Measurements from ENCODE around the gene FAM20B. TPM values are rescaled to one million over a fixed set of nuclear protein-coding genes. Genes with fewer than 3 reads are reported as not detected.
A peak's percentile ranks its signal among the peaks of the same experiment; 100 is the strongest.

FAM20B gene
- total and polyA plus RNA-seq, 2 of the 8 experiments (the other 6 are each of a cell fraction or from before 2014, with no cell fraction given), result 8.3 to 36.6 TPM

GRCh38 chr1:179081687-179082332, 56.1 kb downstream of the FAM20B start, which contains the start of gene TOR3A (continued):
- TF ChIP-seq KDM4A (IDR thresholded peaks at IDR 0.05; ENCODE audit: low read depth, low read length, severe bottlenecking), result peak; percentile 53
- TF ChIP-seq USF2 (IDR thresholded peaks at IDR 0.05; ENCODE audit: low read length), result peak; percentile 89
- TF ChIP-seq PHF8 (conservative IDR thresholded peaks at IDR 0.05; ENCODE audit: low read depth, low read length), result peak; percentile 74
- TF ChIP-seq SIRT6 (IDR thresholded peaks at IDR 0.05; ENCODE audit: low read length), result no peak
- no peak for TF ChIP-seq CBX8 (IDR thresholded peaks at IDR 0.05; ENCODE audit: borderline replicate concordance, low read depth, low read length)
- no peak for TF ChIP-seq HDAC2 (IDR thresholded peaks at IDR 0.05; ENCODE audit: borderline replicate concordance in 1 of 2, low read depth in 2 of 2, low read length in 2 of 2)
- peak; percentile 47 to 83; a peak in 2 of 4 replicates for TF ChIP-seq SIN3A (conservative IDR thresholded peaks at IDR 0.05 in 1 of 2, IDR thresholded peaks at IDR 0.05 in 1 of 2; ENCODE audit: low read depth in 1 of 2, low read length in 2 of 2)
- 0 out of 2 replicates have a peak, but pooled peaks have one; percentile 17 for TF ChIP-seq TCF12 (IDR thresholded peaks at IDR 0.05; ENCODE audit: low read depth, low read length)
- peak; percentile 70; the same call in 1 of the 2 replicates for TF ChIP-seq ATF3 (IDR thresholded peaks at IDR 0.05; ENCODE audit: insufficient read depth, low read depth, low read length)
- TF ChIP-seq GABPA (IDR thresholded peaks at IDR 0.05; ENCODE audit: borderline replicate concordance, insufficient read depth, low read length), result no peak
- peak in 1 of 2 experiments; percentile 32; a peak in 1 of 3 replicates for TF ChIP-seq EP300 (IDR thresholded peaks at IDR 0.05; ENCODE audit: borderline replicate concordance in 1 of 2, low read depth in 2 of 2, low read length in 2 of 2)
- peak; percentile 70; the same call in 1 of the 2 replicates for TF ChIP-seq TBP (IDR thresholded peaks at IDR 0.05; ENCODE audit: low read depth, low read length)
- TF ChIP-seq MAFK (IDR thresholded peaks at IDR 0.05; ENCODE audit: low read depth, low read length), result no peak
- peak; percentile 74; the same call in 1 of the 2 replicates for TF ChIP-seq TAF1 (IDR thresholded peaks at IDR 0.05; ENCODE audit: low read depth, low read length)
- peak; percentile 69 for TF ChIP-seq MAX (IDR thresholded peaks at IDR 0.05)
- TF ChIP-seq E2F6 (IDR thresholded peaks at IDR 0.05), result peak; percentile 93
